ENCODE data around the gene DOCK4.

DNA sequence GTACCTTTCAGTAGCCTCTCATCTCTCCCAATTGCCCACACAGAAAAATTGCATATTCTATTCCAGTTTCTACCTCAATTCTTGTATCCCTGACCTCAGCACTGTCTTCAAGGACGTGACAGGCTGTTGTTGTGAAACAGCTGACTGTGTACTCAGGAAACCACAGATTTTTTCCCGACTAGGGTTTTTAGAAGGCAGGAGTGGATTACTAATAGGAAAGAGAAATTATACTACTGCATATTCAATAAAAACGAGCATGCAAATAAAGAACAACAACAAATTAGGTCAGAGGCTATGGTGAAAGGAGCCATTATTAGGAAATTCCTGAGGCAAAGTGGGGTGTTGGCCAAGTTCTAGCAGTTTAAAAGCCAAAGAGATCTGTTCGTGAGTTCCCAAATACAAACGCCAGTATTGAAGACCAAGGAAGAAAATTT lies 93.4 kb downstream of the DOCK4 start:
- TF ChIP-seq, protein P1, sequence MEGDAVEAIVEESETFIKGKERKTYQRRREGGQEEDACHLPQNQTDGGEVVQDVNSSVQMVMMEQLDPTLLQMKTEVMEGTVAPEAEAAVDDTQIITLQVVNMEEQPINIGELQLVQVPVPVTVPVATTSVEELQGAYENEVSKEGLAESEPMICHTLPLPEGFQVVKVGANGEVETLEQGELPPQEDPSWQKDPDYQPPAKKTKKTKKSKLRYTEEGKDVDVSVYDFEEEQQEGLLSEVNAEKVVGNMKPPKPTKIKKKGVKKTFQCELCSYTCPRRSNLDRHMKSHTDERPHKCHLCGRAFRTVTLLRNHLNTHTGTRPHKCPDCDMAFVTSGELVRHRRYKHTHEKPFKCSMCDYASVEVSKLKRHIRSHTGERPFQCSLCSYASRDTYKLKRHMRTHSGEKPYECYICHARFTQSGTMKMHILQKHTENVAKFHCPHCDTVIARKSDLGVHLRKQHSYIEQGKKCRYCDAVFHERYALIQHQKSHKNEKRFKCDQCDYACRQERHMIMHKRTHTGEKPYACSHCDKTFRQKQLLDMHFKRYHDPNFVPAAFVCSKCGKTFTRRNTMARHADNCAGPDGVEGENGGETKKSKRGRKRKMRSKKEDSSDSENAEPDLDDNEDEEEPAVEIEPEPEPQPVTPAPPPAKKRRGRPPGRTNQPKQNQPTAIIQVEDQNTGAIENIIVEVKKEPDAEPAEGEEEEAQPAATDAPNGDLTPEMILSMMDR (optimal IDR thresholded peaks at IDR 0.05 in 1 of 3, IDR thresholded peaks at IDR 0.05 in 1 of 3, conservative IDR thresholded peaks at IDR 0.05 in 1 of 3; ENCODE audit: extremely low read depth in 1 of 3, insufficient read depth in 2 of 3, low read length in 3 of 3): no peak
- no peak for TF ChIP-seq EZH2 (IDR thresholded peaks at IDR 0.05; ENCODE audit: low read length)
